ENCODE data around the gene PRR13. TPM values are rescaled to one million over a fixed set of nuclear protein-coding genes. Genes with fewer than 3 reads are reported as not detected.
A peak's percentile ranks its signal among the peaks of the same experiment; 100 is the strongest.

PRR13 gene
- total and polyA plus RNA-seq, 2 of the 13 experiments (the other 11 are each of a cell fraction or from before 2014, with no cell fraction given), result 65.0 to 102 TPM

- TF ChIP-seq SALL1 (CRISPR knock-in tag; IDR thresholded peaks at IDR 0.05) (peak; percentile 80), STAG1 (CRISPR knock-in tag; IDR thresholded peaks at IDR 0.05) (peak; percentile 21; the same call in 1 of the 2 replicates), RARG (CRISPR knock-in tag; IDR thresholded peaks at IDR 0.05; ENCODE audit: low read depth) (no peak), MED1 (CRISPR knock-in tag; IDR thresholded peaks at IDR 0.05) (peak; percentile 83), ZNF646 (CRISPR knock-in tag; IDR thresholded peaks at IDR 0.05) (no peak), JUN (CRISPR knock-in tag; IDR thresholded peaks at IDR 0.05) (no peak), SIX1 (CRISPR knock-in tag; IDR thresholded peaks at IDR 0.05; ENCODE audit: borderline replicate concordance) (no peak), ZNF772 (CRISPR knock-in tag; IDR thresholded peaks at IDR 0.05) (peak; percentile 78; the same call in 1 of the 2 replicates), HOXD1 (CRISPR knock-in tag; IDR thresholded peaks at IDR 0.05) (0 out of 2 replicates have a peak, but pooled peaks have one; percentile 47), ETV5 (CRISPR knock-in tag; IDR thresholded peaks at IDR 0.05; ENCODE audit: borderline replicate concordance) (peak; percentile 71)
- TF ChIP-seq, protein P1, sequence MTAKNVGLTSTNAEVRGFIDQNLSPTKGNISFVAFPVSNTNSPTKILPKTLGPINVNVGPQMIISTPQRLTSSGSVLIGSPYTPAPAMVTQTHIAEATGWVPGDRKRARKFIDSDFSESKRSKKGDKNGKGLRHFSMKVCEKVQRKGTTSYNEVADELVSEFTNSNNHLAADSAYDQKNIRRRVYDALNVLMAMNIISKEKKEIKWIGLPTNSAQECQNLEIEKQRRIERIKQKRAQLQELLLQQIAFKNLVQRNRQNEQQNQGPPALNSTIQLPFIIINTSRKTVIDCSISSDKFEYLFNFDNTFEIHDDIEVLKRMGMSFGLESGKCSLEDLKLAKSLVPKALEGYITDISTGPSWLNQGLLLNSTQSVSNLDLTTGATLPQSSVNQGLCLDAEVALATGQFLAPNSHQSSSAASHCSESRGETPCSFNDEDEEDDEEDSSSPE (CRISPR knock-in tag; IDR thresholded peaks at IDR 0.05), result peak; percentile 33; the same call in 1 of the 2 replicates
- TF ChIP-seq, protein P2, sequence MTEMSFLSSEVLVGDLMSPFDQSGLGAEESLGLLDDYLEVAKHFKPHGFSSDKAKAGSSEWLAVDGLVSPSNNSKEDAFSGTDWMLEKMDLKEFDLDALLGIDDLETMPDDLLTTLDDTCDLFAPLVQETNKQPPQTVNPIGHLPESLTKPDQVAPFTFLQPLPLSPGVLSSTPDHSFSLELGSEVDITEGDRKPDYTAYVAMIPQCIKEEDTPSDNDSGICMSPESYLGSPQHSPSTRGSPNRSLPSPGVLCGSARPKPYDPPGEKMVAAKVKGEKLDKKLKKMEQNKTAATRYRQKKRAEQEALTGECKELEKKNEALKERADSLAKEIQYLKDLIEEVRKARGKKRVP (CRISPR knock-in tag; IDR thresholded peaks at IDR 0.05), result peak in 1 of 2 experiments; percentile 96; a peak in 2 of 4 replicates
Measured at GRCh38 chr12:53451661-53452158, 10.2 kb downstream of the PRR13 start, which contains the start of gene PCBP2 (continued).

All from HepG2 (cell line).